IMR-90 (cell line): ENCODE measurements around the gene CDKL4. TPM values are rescaled to one million over a fixed set of nuclear protein-coding genes. Genes with fewer than 3 reads are reported as not detected.
A peak's percentile ranks its signal among the peaks of the same experiment; 100 is the strongest.

Source experiments
- ATAC-seq: fragments of 200-7000 bp; cut with Tn5 transposase; 2 replicates; pipeline ENCODE4 v1.9.1; 2020; ENCODE audit warnings: low read depth, mild to moderate bottlenecking, moderate library complexity
- BruUV-seq: library from RNA; stranded (reverse); fragments of 400-500 nt; replicated peaks from 2 replicates; lab custom pipeline; 2021; lab: Mats Ljungman, UMichigan
- CTCF ChIA-PET: fragments of 300-600 bp; formaldehyde crosslinking; extraction: SDS; loops from one replicate; lab custom pipeline; 2021; ENCODE audit warnings: antibody characterized with exemption; lab: Yijun Ruan, JAX
- POLR2A ChIA-PET: fragments of 300-600 bp; sonication (Branson Sonifier 250); formaldehyde crosslinking; loops from one replicate; lab custom pipeline; 2022; ENCODE audit warnings: antibody characterized with exemption; ENCODE audit not compliant: unreplicated experiment; lab: Charles Lee
- DNase-seq: peaks from one replicate; pipeline ENCODE4 v3.0.0; 2013
- H2AFZ ChIP-seq: replicated peaks from 2 replicates; pipeline ENCODE3; 2013; ENCODE audit warnings: low read length, mild to moderate bottlenecking; ENCODE audit not compliant: poor library complexity
- H2AK5ac ChIP-seq: 2 replicates; pipeline ENCODE4 v1.6.1; 2013; ENCODE audit warnings: low read depth, low read length, inconsistent platforms
- H2AK9ac ChIP-seq: replicated peaks from 2 replicates; pipeline ENCODE3; 2013; ENCODE audit warnings: mild to moderate bottlenecking, low read depth, low read length, moderate library complexity; ENCODE audit not compliant: poor library complexity
- H2BK120ac ChIP-seq: 2 replicates; pipeline ENCODE4 v1.6.1; 2013; ENCODE audit warnings: low read depth, low read length, inconsistent platforms
- H2BK15ac ChIP-seq: 3 replicates; pipeline ENCODE4 v1.6.1; 2013; ENCODE audit warnings: low read depth, low read length, inconsistent platforms
- H2BK20ac ChIP-seq: 2 replicates; pipeline ENCODE4 v1.6.1; 2013; ENCODE audit warnings: low read depth, mild to moderate bottlenecking, inconsistent platforms, low read length, moderate library complexity
- H2BK5ac ChIP-seq: 2 replicates; pipeline ENCODE4 v1.6.1; 2013; ENCODE audit warnings: mild to moderate bottlenecking, low read depth, low read length, inconsistent platforms; ENCODE audit not compliant: poor library complexity, severe bottlenecking
- H3K14ac ChIP-seq: replicated peaks from 2 replicates; pipeline ENCODE4 v1.6.1; 2013; ENCODE audit warnings: low read depth, low read length, inconsistent platforms
- H3K18ac ChIP-seq: 2 replicates; pipeline ENCODE4 v1.6.1; 2013; ENCODE audit warnings: low read depth, low read length, control low read depth
- H3K23ac ChIP-seq: 2 replicates; pipeline ENCODE4 v1.6.1; 2013; ENCODE audit warnings: low read depth, low read length, inconsistent platforms
- H3K27ac ChIP-seq: 2 replicates; pipeline ENCODE4 v1.5.1; 2013; ENCODE audit warnings: mild to moderate bottlenecking, control low read depth, low read length; ENCODE audit not compliant: insufficient read depth
- H3K27me3 ChIP-seq: 2 replicates; pipeline ENCODE4 v1.6.1; 2013; ENCODE audit warnings: low read length; ENCODE audit not compliant: control insufficient read depth, insufficient read depth
- H3K36me3 ChIP-seq: 2 replicates; pipeline ENCODE4 v1.6.1; 2013; ENCODE audit warnings: low read length, mixed read lengths; ENCODE audit not compliant: control insufficient read depth, insufficient read depth
- H3K4ac ChIP-seq: 2 replicates; pipeline ENCODE4 v1.6.1; 2013; ENCODE audit warnings: low read depth, low read length, inconsistent platforms
- H3K4me1 ChIP-seq: 2 replicates; pipeline ENCODE4 v1.6.1; 2013; ENCODE audit warnings: low read length, mixed read lengths; ENCODE audit not compliant: control insufficient read depth, insufficient read depth
- H3K4me2 ChIP-seq: 2 replicates; pipeline ENCODE4 v1.6.1; 2013; ENCODE audit warnings: low read depth, mild to moderate bottlenecking, control low read depth, low read length, moderate library complexity
- H3K4me3 ChIP-seq: 2 replicates; pipeline ENCODE4 v1.5.1; 2013; ENCODE audit warnings: low read depth, mild to moderate bottlenecking, control low read depth, low read length, moderate library complexity; ENCODE audit not compliant: insufficient read depth
- H3K56ac ChIP-seq: 2 replicates; pipeline ENCODE4 v1.6.1; 2013; ENCODE audit warnings: low read length, inconsistent platforms; ENCODE audit not compliant: insufficient read depth; ENCODE audit errors: extremely low read depth
- H3K79me1 ChIP-seq, 2 experiments: 2 replicates each; pipeline ENCODE4 v1.6.1; 2013; ENCODE audit warnings: low read length in 2 of 2, inconsistent platforms in 1 of 2, low read depth in 1 of 2
- H3K9ac ChIP-seq: 2 replicates; pipeline ENCODE4 v1.6.1; 2013; ENCODE audit warnings: low read depth, low read length, control low read depth
- H3K9me1 ChIP-seq: 2 replicates; pipeline ENCODE4 v1.6.1; 2013; ENCODE audit warnings: low read length, inconsistent platforms; ENCODE audit not compliant: insufficient read depth
- H3K9me3 ChIP-seq: 2 replicates; pipeline ENCODE4 v1.6.1; 2013; ENCODE audit warnings: low read length; ENCODE audit not compliant: control insufficient read depth, insufficient read depth
- H4K20me1 ChIP-seq: 2 replicates; pipeline ENCODE4 v1.6.1; 2013; ENCODE audit warnings: low read length, inconsistent platforms; ENCODE audit not compliant: insufficient read depth
- H4K5ac ChIP-seq: 2 replicates; pipeline ENCODE4 v1.6.1; 2013; ENCODE audit warnings: mild to moderate bottlenecking, low read depth, low read length, control low read depth
- H4K8ac ChIP-seq, 2 experiments: 2 replicates each; pipeline ENCODE4 v1.6.1; 2013; ENCODE audit warnings: low read depth in 2 of 2, low read length in 2 of 2, control low read depth in 1 of 2, inconsistent platforms in 1 of 2
- H4K91ac ChIP-seq: 2 replicates; pipeline ENCODE4 v1.6.1; 2013; ENCODE audit warnings: low read depth, low read length, inconsistent platforms; ENCODE audit not compliant: insufficient read depth
- MAFK ChIP-seq: IDR thresholded peaks from 2 replicates; pipeline ENCODE4 v1.6.1; 2012; ENCODE audit warnings: low read depth, low read length, improper control_type of control experiment
- SMC3 ChIP-seq: fragments of 150-350 bp; IDR thresholded peaks from 2 replicates; pipeline ENCODE4 v1.6.1; 2016; ENCODE audit warnings: low read depth, mild to moderate bottlenecking, antibody characterized with exemption, low read length, moderate library complexity
- WGBS, 2 experiments: methylation state at CpG; one replicate each; pipeline versions ENCODE4 v1.1.5 to v1.1.7; 2013; ENCODE audit warnings: missing lambda C conversion rate in 2 of 2; ENCODE audit not compliant: insufficient read length in 1 of 2; ENCODE audit errors: extremely low coverage in 2 of 2; 5-methylcytosine and 5-hydroxymethylcytosine counted together
- dilution Hi-C: fragments of 300-500 bp; cut with HindIII; formaldehyde crosslinking; loops from one replicate; pipeline ENCODE4 v1.14.3; 2018; ENCODE audit warnings: low sequenced_read_pairs; ENCODE audit not compliant: unreplicated experiment
- in situ Hi-C: fragments of 300-500 bp; cut with MboI; formaldehyde crosslinking; loops from 3 replicates; pipeline ENCODE4 v1.14.3; 2019; ENCODE audit warnings: low sequenced_read_pairs, inconsistent platforms, mixed read lengths
- intact Hi-C: fragments of 100-400 bp; cut with micrococcal nuclease; formaldehyde crosslinking; loops from 2 replicates; pipeline ENCODE4 v1.10.0; 2022
- polyA plus RNA-seq, 3 experiments: library from polyadenylated mRNA; depleted of rRNA; stranded (reverse); fragments of >200 nt; gene quantifications; 2 replicates each; pipeline ENCODE4 v1.2.3, GENCODE V29; 2012; ENCODE audit warnings: low replicate concordance in 1 of 3
- total RNA-seq: library from RNA; depleted of rRNA; stranded (reverse); fragments of >200 nt; gene quantifications from 2 replicates; pipeline ENCODE4 v1.2.3, GENCODE V29; 2012

The CDKL4 gene
- total and polyA plus RNA-seq, 2 of the 4 experiments (the other 2 are of a cell fraction), result not detected

DNA sequence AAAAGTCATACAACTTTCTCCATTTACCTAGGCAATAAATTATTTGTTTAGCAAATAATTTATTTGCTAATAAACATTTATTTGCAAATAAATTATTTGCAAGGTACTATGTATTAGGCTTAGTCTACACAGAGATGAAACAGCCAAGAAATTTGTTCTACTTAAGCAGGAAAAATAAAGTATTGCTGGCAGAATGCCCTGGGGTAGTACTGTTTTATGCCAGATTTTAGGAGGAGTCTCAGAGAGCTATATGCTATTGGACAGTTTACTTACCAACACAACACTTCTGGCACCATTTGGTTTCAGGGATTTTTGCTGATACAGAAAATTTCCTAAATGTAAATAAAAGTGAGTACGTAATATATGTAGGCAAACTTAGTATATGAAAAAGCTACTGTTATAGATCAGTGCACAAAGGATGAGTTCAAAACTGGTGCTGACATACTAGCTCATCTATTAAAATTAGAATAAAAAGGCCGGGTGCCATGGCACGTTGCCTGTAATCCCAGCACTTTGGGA is 23.2 kb upstream of the CDKL4 start:
- WGBS, 2 experiments, result no CpG with 5 or more reads among the region's 3 CpGs

More for the DNA sequence above, 23.2 kb upstream of the CDKL4 start:
- no peaks in the 10 kb centered on the region; the same call in 1 of the 2 replicates for H4K20me1 ChIP-seq
- TF ChIP-seq MAFK (0 out of 2 replicates have a peak, but pooled peaks have one; percentile 32), SMC3 (no peak)
- ChIA-PET CTCF (interaction anchor here (0.7 kb wide), 2 partner anchors 8 to 364 kb away, joined by 3 read pairs; no protein-coding TSS in a partner anchor), POLR2A (no interaction called here)
- no peak overlapping the region for H4K91ac ChIP-seq
- H3K27ac ChIP-seq, result no peak overlapping the region
- H3K79me1 ChIP-seq, result peaks cover 7 to 25% of the 10 kb centered on the region in 2 experiments; a peak in 3 of 4 replicates
- no peak for ATAC-seq
- no peak overlapping the region for H2AK9ac ChIP-seq
- no peaks in the 10 kb centered on the region for H3K4me1 ChIP-seq
- H3K9me3 ChIP-seq, result no peaks in the 10 kb centered on the region
- H3K18ac ChIP-seq, result no peak overlapping the region
- in situ Hi-C loops (no loop called here), dilution Hi-C loops (no loop called here), intact Hi-C loops (no loop called here)
- no peak overlapping the region for H3K4me3 ChIP-seq
- H2BK5ac ChIP-seq, result no peak overlapping the region
- H2AK5ac ChIP-seq, result no peak overlapping the region
- H4K8ac ChIP-seq, result no peak overlapping the region
- H2BK20ac ChIP-seq, result no peak overlapping the region
- no peak overlapping the region for H4K5ac ChIP-seq
- no TSS peak for BruUV-seq
- no peak overlapping the region for H3K23ac ChIP-seq
- peak; percentile 23 for DNase-seq
- H2AFZ ChIP-seq, result no peak overlapping the region
- no peaks in the 10 kb centered on the region for H3K27me3 ChIP-seq
- no peak overlapping the region for H3K4me2 ChIP-seq
- no peak overlapping the region for H3K56ac ChIP-seq
- H2BK120ac ChIP-seq, result no peak overlapping the region
- H3K36me3 ChIP-seq, result peaks cover 19% of the 10 kb centered on the region
- H3K9me1 ChIP-seq, result peaks cover 4% of the 10 kb centered on the region
- no peak overlapping the region for H2BK15ac ChIP-seq
- H3K4ac ChIP-seq, result no peak overlapping the region
- no peak overlapping the region for H3K9ac ChIP-seq
- no peak overlapping the region for H3K14ac ChIP-seq
